IPS DF 6.9 (cell line): ENCODE measurements around the gene BTG2.

Experiments used
- DNase-seq: peaks from one replicate; pipeline ENCODE4 v3.0.0-alpha.2; 2013; ENCODE audit warnings: low read depth, low spot score
- H3K27ac ChIP-seq: one replicate; pipeline ENCODE4 v1.5.1; 2013; ENCODE audit warnings: low read length, control low read depth
- H3K27me3 ChIP-seq: 2 replicates; pipeline ENCODE4 v1.6.1; 2013; ENCODE audit warnings: mild to moderate bottlenecking, low read length; ENCODE audit not compliant: control insufficient read depth, insufficient read depth
- H3K36me3 ChIP-seq: 2 replicates; pipeline ENCODE4 v1.6.1; 2013; ENCODE audit warnings: low read length; ENCODE audit not compliant: control insufficient read depth, insufficient read depth
- H3K4me1 ChIP-seq: 2 replicates; pipeline ENCODE4 v1.6.1; 2013; ENCODE audit warnings: low read length; ENCODE audit not compliant: control insufficient read depth, insufficient read depth
- H3K4me3 ChIP-seq: 2 replicates; pipeline ENCODE4 v1.5.1; 2013; ENCODE audit warnings: mild to moderate bottlenecking, low read length
- H3K9me3 ChIP-seq: 2 replicates; pipeline ENCODE4 v1.6.1; 2013; ENCODE audit warnings: low read length, inconsistent platforms; ENCODE audit not compliant: control insufficient read depth, insufficient read depth
- WGBS: extraction: QIAGEN DNeasy Blood & Tissue Kit; methylation state at CpG from one replicate; pipeline ENCODE4 v1.1.7; 2013; ENCODE audit warnings: mixed read lengths, missing lambda C conversion rate; ENCODE audit not compliant: insufficient read length, insufficient coverage; 5-methylcytosine and 5-hydroxymethylcytosine counted together

Gene BTG2

DNA sequence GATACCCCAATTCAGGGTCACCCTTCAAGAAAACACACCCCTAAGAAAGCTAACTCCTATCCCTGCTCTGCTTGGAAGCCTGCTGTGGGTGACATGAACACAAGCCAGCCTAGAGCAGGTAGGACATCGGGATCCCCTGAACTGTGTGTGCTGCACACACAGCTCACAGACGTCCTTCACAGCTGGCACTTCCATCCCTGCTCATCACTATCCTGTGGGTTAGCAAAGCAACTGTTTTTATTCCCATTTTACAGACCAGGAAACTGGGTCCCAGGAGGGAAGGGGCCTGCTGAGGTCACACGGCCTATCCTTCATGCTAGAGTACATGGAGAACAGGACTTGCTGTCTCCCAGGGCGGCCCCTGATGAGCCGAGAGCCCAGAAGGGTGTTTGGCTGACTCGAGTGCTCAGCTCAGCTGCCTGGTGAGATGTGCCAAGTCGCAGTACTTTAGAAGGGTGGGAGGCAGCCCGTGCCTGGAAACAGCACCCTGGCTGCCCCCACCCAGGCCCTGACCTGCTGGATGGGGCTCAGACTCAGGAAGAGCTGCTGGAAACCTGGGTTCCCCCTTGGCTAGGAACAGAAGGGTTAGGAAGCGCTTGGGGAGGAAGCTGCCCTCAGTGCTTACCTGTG lies 28.3 kb upstream of the BTG2 start:
- no CpG with 5 or more reads among the region's 9 CpGs for WGBS
- no peak overlapping the region for H3K4me3 ChIP-seq
- H3K27ac ChIP-seq = no peak overlapping the region
- peaks cover 1% of the 10 kb centered on the region; the same call in 1 of the 2 replicates for H3K4me1 ChIP-seq
- peaks cover 6% of the 10 kb centered on the region; the same call in 1 of the 2 replicates for H3K27me3 ChIP-seq
- H3K36me3 ChIP-seq = no peaks in the 10 kb centered on the region
- DNase-seq = no peak
- no peaks in the 10 kb centered on the region for H3K9me3 ChIP-seq

DNA sequence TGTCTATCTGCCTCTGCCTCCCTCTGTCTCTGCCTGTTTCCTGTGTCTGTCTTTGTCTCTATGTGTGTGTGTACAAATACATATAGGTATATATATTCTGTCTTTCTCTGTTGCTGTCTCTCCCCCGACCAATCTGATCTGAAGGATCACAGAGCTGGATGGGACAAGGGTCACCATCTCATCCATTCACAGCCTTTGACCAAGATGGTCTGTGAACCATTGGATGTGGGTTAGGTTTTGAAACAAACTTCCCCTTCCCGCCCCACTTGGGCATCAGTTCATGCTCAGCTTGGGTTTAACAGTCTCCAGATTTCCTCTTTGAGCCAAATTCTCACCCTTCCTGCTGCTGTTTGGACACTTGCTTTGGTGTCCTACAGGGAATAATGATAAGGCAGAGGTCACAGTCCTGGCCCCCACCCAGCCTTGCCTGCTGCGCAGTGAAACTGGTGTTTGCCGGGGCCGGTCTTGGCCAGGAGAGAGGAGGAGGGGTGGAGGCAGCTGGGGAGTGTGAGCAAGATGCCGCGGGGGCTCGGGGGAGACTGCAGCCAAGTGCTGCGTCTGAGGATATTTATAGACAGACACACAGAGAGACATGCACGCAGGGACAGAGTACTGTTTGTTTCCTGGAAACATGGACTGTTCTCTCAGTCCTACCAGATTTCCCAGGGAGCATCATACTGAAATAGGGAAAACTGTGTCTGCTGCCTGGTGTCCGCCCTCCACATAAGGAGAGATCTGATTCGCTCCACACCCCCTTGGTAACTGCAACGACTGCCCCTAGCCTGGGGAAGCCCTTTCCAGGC lies 27.0 kb upstream of the BTG2 start:
- no peaks in the 10 kb centered on the region for H3K9me3 ChIP-seq
- no peak overlapping the region for H3K27ac ChIP-seq
- H3K4me3 ChIP-seq = no peak overlapping the region
- DNase-seq = no peak
- peaks cover 1% of the 10 kb centered on the region; the same call in 1 of the 2 replicates for H3K4me1 ChIP-seq
- no CpG with 5 or more reads among the region's 13 CpGs for WGBS
- no peaks in the 10 kb centered on the region for H3K36me3 ChIP-seq
- peaks cover 4% of the 10 kb centered on the region; the same call in 1 of the 2 replicates for H3K27me3 ChIP-seq

DNA sequence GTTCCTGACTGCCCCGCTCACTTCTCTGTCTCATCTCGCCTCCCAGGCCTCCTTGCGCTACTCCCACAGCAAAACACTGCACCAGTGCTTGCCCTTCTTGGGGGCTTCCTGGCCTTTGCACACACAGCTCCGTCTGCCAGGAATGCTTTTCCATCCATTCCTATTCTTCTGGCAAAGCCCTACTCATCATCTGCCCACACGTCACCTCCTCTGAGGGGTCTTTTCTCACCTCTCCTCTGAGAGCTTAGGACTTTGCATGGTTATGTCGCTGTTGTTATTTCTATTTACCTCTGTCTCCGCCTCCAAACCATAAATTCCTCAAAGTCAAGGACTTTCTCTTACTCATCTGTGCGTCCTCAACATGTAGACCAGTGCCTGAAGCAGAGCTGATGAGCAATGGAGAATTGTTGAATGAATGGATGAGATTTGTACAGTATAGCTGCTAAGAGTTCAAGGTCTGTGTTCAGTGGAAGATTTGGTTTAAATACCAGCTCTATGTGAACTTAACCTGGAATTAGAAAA lies 26.4 kb upstream of the BTG2 start:
- peaks cover 2% of the 10 kb centered on the region; the same call in 1 of the 2 replicates for H3K27me3 ChIP-seq
- no peak for DNase-seq
- no peak overlapping the region for H3K27ac ChIP-seq
- H3K36me3 ChIP-seq = no peaks in the 10 kb centered on the region
- WGBS = no CpG with 5 or more reads among the region's 8 CpGs
- H3K4me1 ChIP-seq = peaks cover 1% of the 10 kb centered on the region; the same call in 1 of the 2 replicates
- H3K9me3 ChIP-seq = no peaks in the 10 kb centered on the region
- H3K4me3 ChIP-seq = no peak overlapping the region

DNA sequence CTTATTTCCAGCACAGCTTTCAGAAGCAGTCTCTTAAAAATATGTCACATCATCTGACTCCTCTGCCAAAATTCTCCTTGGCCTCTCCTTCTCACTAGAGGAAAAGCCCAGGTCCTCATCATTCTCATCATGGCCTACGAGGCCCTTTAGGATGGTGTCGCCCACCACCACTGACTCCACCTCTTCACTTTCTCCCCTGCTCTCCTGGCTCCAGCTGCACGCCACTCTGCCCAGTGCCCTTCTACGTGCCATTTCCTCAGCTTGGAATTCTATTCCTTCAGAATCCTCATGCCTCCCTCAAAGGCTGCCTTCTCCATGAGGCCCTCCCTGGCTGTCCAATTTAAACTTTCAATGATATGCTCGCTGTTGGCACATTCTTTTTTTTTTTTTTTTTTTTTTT lies 25.3 kb upstream of the BTG2 start:
- peaks cover 5% of the 10 kb centered on the region; the same call in 1 of the 2 replicates for H3K27me3 ChIP-seq

DNA sequence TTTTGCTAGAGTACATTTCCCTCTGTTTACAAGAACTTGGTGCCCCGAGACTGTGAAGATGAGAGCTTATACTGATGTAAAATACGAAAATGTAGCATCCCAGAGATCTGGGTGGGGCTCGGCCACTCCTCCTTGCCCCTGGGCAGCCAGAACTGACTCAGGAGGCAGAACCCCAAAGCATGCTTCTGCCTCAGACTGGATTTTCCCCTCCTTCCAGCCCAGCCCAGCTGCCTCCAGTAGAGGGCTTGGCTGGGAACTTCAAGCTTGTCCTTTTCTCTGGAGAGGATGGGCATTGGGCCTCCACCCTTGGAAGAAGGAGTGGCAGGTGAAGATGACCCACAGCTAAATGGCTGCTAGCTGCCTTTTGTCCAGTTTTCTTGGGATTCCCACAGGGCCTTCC lies 24.3 kb upstream of the BTG2 start:
- Histone ChIP-seq H3K4me1 (peaks cover 2% of the 10 kb centered on the region), H3K36me3 (no peaks in the 10 kb centered on the region), H3K27me3 (peaks cover 5% of the 10 kb centered on the region; the same call in 1 of the 2 replicates), H3K4me3 (no peak overlapping the region), H3K9me3 (no peaks in the 10 kb centered on the region), H3K27ac (no peak overlapping the region)
- DNase-seq = no peak
- no CpG with 5 or more reads among the region's 3 CpGs for WGBS

More for the DNA sequence above, 25.3 kb upstream of the BTG2 start:
- H3K27ac ChIP-seq = no peak overlapping the region
- H3K4me3 ChIP-seq = no peak overlapping the region
- H3K9me3 ChIP-seq = no peaks in the 10 kb centered on the region
- DNase-seq = no peak
- H3K4me1 ChIP-seq = peaks cover 1% of the 10 kb centered on the region; the same call in 1 of the 2 replicates
- H3K36me3 ChIP-seq = no peaks in the 10 kb centered on the region
- WGBS = no CpG with 5 or more reads among the region's 5 CpGs

DNA sequence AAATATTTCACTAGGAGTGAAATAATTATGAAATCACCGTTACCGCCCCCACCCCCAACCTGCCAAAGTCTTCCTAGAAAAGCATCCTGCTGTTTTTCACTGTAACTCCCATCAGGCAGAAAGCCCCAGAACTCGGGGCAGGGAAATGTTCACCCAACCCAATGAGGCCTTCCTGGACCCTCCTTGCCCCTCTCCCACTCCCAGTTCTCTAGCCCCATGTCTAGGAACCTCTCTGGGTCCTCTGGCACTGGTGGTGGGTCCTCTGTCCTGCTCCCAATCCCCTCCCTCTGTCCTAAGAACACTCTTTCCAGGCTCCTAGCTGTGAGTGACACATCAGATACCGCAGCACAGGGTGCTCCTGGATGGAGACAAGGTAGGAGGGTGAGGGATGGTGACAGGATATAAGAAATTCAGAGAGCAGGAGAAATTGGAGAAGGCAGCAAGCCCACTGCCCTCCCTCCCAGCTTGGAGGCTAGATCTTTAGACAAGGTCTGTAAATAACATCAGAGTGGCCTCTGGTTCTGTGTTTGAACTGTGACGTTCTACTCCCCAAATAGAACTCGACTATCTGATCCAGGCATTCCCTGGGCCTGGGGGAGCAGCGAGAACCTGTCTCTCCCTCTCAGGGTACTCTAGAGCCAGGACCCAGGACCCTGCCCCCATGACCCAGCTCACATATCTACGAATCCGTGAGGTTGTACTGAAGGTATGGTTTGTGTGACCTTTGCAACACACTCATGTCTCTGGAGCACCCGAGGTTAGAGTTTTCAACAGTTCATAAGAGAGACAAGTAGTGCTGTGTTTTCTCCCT lies 23.3 kb upstream of the BTG2 start:
- Histone ChIP-seq H3K4me1 (peaks cover 7% of the 10 kb centered on the region), H3K27me3 (peaks cover 5% of the 10 kb centered on the region; the same call in 1 of the 2 replicates), H3K36me3 (no peaks in the 10 kb centered on the region), H3K9me3 (no peaks in the 10 kb centered on the region), H3K27ac (no peak overlapping the region), H3K4me3 (no peak overlapping the region)
- no CpG with 5 or more reads among the region's 10 CpGs for WGBS
- no peak for DNase-seq

DNA sequence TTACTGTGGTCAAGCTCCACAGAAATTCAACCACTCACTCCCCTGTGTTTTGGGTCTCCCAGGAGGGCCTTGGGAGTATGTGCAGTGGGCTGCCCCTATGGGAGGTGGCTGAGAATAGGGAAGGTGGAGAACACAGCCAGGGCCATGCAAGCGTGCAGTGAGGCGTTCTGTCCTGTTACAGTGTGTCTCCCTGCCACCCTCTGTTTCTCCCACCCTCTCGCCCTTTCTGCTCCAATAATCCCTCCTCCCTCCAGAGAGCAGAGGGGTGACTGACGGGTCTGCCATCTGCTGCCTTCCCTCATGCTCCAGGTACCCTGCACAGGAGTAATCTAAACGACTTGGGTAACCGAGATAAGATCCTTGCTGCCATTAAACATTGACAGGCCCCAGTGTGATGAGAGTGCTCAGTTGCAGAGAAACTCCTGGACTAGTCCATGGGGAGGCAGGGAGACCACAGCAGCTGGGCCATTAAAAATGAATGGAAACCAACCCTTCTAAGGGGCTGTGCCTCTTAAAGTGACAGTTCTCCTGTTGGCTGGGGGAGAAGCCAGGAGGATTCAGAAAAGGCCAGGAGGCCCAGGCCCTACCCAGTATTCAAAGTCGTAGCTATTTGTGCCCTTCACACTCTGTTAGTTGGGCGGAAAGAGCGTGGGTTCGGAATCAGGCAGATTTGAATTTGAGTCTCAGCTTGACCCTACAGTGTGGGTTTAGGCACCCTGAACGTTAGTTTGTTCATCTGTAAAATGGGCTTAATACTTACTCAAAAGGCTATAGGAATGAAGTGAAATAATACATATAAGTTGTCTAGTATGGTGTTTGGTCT lies 22.4 kb upstream of the BTG2 start:
- Histone ChIP-seq H3K36me3 (no peaks in the 10 kb centered on the region), H3K27ac (no peak overlapping the region), H3K4me1 (peaks cover 15% of the 10 kb centered on the region), H3K4me3 (no peak overlapping the region), H3K9me3 (no peaks in the 10 kb centered on the region), H3K27me3 (peaks cover 5% of the 10 kb centered on the region; the same call in 1 of the 2 replicates)
- no peak for DNase-seq
- no CpG with 5 or more reads among the region's 11 CpGs for WGBS

DNA sequence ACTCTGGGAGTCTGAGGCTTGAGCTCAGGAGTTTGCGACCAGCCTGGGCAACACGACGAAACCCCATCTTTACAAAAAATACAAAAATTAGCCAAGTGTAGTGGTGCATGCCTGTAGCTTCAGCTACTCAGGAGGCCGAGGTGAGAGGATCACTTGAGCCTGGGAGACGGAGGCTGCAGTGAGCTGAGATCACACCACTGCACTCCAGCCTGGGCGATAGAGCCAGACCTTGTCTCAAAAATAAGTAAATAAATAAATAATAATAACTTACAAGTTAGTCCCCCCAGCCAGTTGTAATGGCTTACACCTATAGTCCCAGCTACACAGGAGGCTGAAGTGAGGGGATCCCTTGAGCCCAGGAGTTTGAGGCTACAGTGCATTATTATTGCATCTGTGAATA lies 21.7 kb upstream of the BTG2 start:
- peaks cover 5% of the 10 kb centered on the region; the same call in 1 of the 2 replicates for H3K27me3 ChIP-seq
- no peaks in the 10 kb centered on the region for H3K36me3 ChIP-seq
- no CpG with 5 or more reads among the region's 6 CpGs for WGBS
- H3K4me3 ChIP-seq = no peak overlapping the region
- H3K4me1 ChIP-seq = peaks cover 15% of the 10 kb centered on the region
- H3K9me3 ChIP-seq = no peaks in the 10 kb centered on the region
- no peak overlapping the region for H3K27ac ChIP-seq
- DNase-seq = no peak

DNA sequence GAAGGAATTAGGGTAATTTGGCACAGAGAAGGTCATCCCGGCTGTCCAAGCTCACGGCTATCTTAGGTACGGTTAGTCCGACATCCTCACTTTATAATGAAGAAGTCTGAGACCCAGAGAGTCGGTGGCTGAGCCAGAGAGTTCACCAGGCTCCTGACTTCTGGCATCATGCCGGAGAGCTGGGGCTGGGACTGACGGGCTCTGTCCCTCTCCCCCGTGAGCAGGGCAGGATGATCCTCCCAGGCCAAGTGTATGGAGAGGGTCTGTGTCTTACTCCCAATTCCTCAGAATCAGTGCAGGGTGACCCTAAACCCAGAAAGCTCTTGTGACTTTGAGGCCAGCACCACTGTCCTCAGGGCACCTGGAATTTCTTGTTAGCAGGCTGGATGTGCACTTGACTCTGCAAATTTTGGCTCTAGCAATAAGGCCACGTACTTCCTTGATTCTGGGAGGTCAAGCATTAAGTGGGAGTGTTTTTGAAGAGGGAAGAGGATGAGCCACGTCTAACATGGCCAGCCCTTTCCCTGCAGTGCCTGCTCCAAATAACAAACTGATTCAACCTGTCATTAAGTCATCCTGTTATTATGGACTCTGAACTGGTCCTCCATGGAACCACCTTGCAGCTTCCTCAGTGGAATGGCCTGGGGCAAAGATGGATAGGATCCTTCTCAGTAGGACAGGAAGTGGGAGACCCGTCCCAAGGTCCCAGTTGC lies 20.8 kb upstream of the BTG2 start:
- no peak overlapping the region for H3K27ac ChIP-seq
- no peak overlapping the region for H3K4me3 ChIP-seq
- H3K9me3 ChIP-seq = no peaks in the 10 kb centered on the region
- peaks cover 17% of the 10 kb centered on the region for H3K4me1 ChIP-seq
- no peaks in the 10 kb centered on the region for H3K36me3 ChIP-seq
- H3K27me3 ChIP-seq = peaks cover 5% of the 10 kb centered on the region; the same call in 1 of the 2 replicates
- DNase-seq = no peak
- WGBS = no CpG with 5 or more reads among the region's 11 CpGs
